ENCODE data around the gene TMEM119. TPM values are rescaled to one million over a fixed set of nuclear protein-coding genes. Genes with fewer than 3 reads are reported as not detected.
"Not testable (repeated sequence)": the region's sequence is repeated elsewhere in the genome, so short reads cannot be mapped to it uniquely, and the experiment has no call there.

TMEM119 gene
- total RNA-seq, 1 experiment from 2014 or later = not detected

- no peak for TF ChIP-seq CTCF (IDR thresholded peaks at IDR 0.05; ENCODE audit: insufficient read depth in 1 of 2, low read depth in 1 of 2, low read length in 1 of 2, severe bottlenecking in 1 of 2, unreplicated experiment in 1 of 2)
- Histone ChIP-seq H3K4me1 (0 out of 2 replicates have a peak, but pooled peaks cover under 1% of the 10 kb centered on the region), H3K36me3 (ENCODE audit: control insufficient read depth, insufficient read depth, low read length) (no peaks in the 10 kb centered on the region), H3K9me3 (no peaks in the 10 kb centered on the region), H3K4me3 (ENCODE audit: low read depth, low read length) (no peak overlapping the region), H3K27me3 (replicated peaks; ENCODE audit: control insufficient read depth, insufficient read depth, low read length) (no peaks in the 10 kb centered on the region)
- no peak overlapping the region for H3K4me3 Mint-ChIP-seq (ENCODE audit: unreplicated experiment)
- peaks cover 2% of the 10 kb centered on the region for H3K4me1 Mint-ChIP-seq (ENCODE audit: low read depth, unreplicated experiment)
- intact Hi-C loops (cut with micrococcal nuclease; ENCODE audit: unreplicated experiment) = no loop called here
- ChIA-PET CTCF (no interaction called here), POLR2A (no interaction called here)
- peaks cover 12% of the 10 kb centered on the region for H3K9me3 Mint-ChIP-seq (ENCODE audit: unreplicated experiment)
- no TSS peak for BruUV-seq (replicated peaks)
- no peak for DNase-seq
- H3K36me3 Mint-ChIP-seq (ENCODE audit: insufficient read depth, unreplicated experiment) = no peaks in the 10 kb centered on the region
- H3K27me3 Mint-ChIP-seq (ENCODE audit: insufficient read depth, unreplicated experiment) = peaks cover 4% of the 10 kb centered on the region
- no peak overlapping the region for H3K27ac Mint-ChIP-seq (ENCODE audit: unreplicated experiment)
Measured at GRCh38 chr12:108575199-108575912, 22.5 kb downstream of the TMEM119 start.

- H3K27me3 Mint-ChIP-seq (ENCODE audit: insufficient read depth, unreplicated experiment); POLR2A ChIA-PET; H3K4me1 ChIP-seq; H3K36me3 Mint-ChIP-seq (ENCODE audit: insufficient read depth, unreplicated experiment); H3K9me3 ChIP-seq; CTCF ChIA-PET; intact Hi-C loops (cut with micrococcal nuclease; ENCODE audit: unreplicated experiment); DNase-seq; H3K27ac Mint-ChIP-seq (ENCODE audit: unreplicated experiment); H3K4me3 ChIP-seq (ENCODE audit: low read depth, low read length); H3K27me3 ChIP-seq (replicated peaks; ENCODE audit: control insufficient read depth, insufficient read depth, low read length); BruUV-seq (replicated peaks); H3K4me3 Mint-ChIP-seq (ENCODE audit: unreplicated experiment); H3K4me1 Mint-ChIP-seq (ENCODE audit: low read depth, unreplicated experiment); H3K36me3 ChIP-seq (ENCODE audit: control insufficient read depth, insufficient read depth, low read length): not testable (repeated sequence)
- H3K9me3 Mint-ChIP-seq (ENCODE audit: unreplicated experiment) = peaks cover 10% of the 10 kb centered on the region
Measured at GRCh38 chr12:108574276-108574675, 23.6 kb downstream of the TMEM119 start.

- Mint-ChIP-seq H3K9me3 (ENCODE audit: unreplicated experiment) (peaks cover under 1% of the 10 kb centered on the region), H3K27ac (ENCODE audit: unreplicated experiment) (no peak overlapping the region), H3K27me3 (ENCODE audit: insufficient read depth, unreplicated experiment) (peaks cover 4% of the 10 kb centered on the region), H3K4me3 (ENCODE audit: unreplicated experiment) (no peak overlapping the region), H3K36me3 (ENCODE audit: insufficient read depth, unreplicated experiment) (peaks cover 6% of the 10 kb centered on the region), H3K4me1 (ENCODE audit: low read depth, unreplicated experiment) (no peaks in the 10 kb centered on the region)
- Histone ChIP-seq H3K27me3 (replicated peaks; ENCODE audit: control insufficient read depth, insufficient read depth, low read length) (no peaks in the 10 kb centered on the region), H3K4me3 (ENCODE audit: low read depth, low read length) (no peak overlapping the region), H3K9me3 (no peaks in the 10 kb centered on the region), H3K36me3 (ENCODE audit: control insufficient read depth, insufficient read depth, low read length) (no peaks in the 10 kb centered on the region), H3K4me1 (no peaks in the 10 kb centered on the region)
- TF ChIP-seq CTCF (IDR thresholded peaks at IDR 0.05; ENCODE audit: insufficient read depth in 1 of 2, low read depth in 1 of 2, low read length in 1 of 2, severe bottlenecking in 1 of 2, unreplicated experiment in 1 of 2) = no peak
- intact Hi-C loops (cut with micrococcal nuclease; ENCODE audit: unreplicated experiment) = no loop called here
- ChIA-PET CTCF (interaction anchor here (0.8 kb wide), 1 partner anchor 73 kb away, joined by 3 read pairs; no protein-coding TSS in a partner anchor), POLR2A (no interaction called here)
- no peak for DNase-seq
- no TSS peak for BruUV-seq (replicated peaks)
Measured at GRCh38 chr12:108573317-108573716, 24.6 kb downstream of the TMEM119 start.
